ENCODE data around the gene DPP7.
"Not testable (repeated sequence)": the region's sequence is repeated elsewhere in the genome, so short reads cannot be mapped to it uniquely, and the experiment has no call there.

DPP7 gene

GRCh38 chr9:137071282-137071681 is 43.3 kb downstream of the DPP7 start:
- no peak for DNase-seq (ENCODE audit: low spot score)
- FAIRE-seq: no peak

GRCh38 chr9:137070906-137071275 is 43.6 kb downstream of the DPP7 start:
- no peak for FAIRE-seq

DNA sequence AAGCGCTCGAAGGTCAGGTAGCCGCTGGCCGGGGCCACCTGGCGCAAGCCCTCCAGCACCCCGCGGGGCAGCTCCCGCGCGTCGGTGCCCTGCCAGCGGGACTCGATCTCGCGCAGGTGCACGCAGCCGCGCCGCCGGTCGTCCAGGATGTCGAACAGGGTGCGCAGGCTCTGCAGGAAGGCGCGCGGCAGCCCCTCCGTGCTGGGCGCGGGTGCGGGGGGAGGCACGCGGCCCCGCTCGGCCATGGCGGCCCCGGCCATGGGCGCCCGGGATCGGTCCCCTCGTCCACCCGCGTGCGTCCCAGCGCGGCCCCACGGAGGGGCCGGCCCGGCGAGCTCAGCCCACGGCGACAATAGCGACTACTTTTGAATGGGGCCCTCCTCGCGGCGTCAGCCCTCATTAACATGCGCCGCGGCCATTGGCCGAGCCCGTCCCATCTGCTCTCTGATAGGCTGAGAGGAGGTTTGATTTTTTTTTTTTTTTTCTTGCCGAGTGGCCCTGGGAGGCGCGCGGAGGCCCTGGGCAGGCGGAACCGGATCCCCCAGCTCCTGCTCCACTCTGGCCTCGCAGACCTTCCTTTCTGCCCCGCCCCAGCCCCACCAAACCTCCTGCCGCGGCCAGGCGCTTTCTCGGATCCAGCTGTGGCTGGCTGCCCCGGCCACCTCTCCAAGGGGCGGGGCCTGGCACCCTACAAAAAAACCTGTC is 44.2 kb downstream of the DPP7 start, which contains the start of gene SAPCD2:
Gene SAPCD2, minus strand, starts transcription at position 357 of the 705 bp plus-strand sequence. Its CDS starts 97 bp downstream, at position 260.
- FAIRE-seq (peak; percentile 88), DNase-seq (ENCODE audit: low spot score) (peak; percentile 85)

More at GRCh38 chr9:137070906-137071275, 43.6 kb downstream of the DPP7 start:
- DNase-seq (ENCODE audit: low spot score): peak; percentile 11

DNA sequence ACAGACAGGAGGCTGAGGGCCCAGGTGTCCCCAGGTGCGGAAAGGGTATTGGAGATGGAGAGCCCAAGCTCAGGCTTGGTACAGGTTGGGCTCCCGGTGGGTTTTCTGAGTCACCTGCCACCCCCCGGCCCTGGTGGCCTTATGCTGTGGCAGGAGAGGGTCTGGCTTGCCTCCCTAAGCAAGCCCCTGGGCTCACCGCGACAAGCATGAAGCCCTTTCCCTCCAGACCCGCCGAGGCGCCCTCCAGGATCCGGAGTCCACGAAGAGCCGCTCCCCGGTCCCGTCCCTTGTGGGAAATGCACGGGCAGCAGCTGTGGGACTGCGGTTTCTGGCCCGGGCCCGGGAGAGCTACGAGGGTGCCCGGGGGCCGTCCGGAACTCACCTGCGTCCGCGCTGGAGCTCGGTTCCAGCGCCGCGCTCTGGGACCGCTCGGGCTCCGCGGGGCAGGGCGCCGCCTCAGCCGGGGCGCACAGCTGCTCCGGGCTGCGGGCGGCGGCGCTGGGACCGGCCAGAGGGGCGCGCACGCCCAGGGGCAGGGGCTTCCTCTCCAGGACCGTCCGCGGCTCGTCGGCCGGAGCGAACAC is 44.9 kb downstream of the DPP7 start:
- DNase-seq (ENCODE audit: low spot score): no peak
- FAIRE-seq: no peak

GRCh38 chr9:137068539-137069507 is 45.7 kb downstream of the DPP7 start:
- no peak for FAIRE-seq

GRCh38 chr9:137067860-137068538 is 46.5 kb downstream of the DPP7 start:
- FAIRE-seq (no peak), DNase-seq (ENCODE audit: low spot score) (peak; percentile 66)

More at GRCh38 chr9:137068539-137069507, 45.7 kb downstream of the DPP7 start:
- no peak for DNase-seq (ENCODE audit: low spot score)

DNA sequence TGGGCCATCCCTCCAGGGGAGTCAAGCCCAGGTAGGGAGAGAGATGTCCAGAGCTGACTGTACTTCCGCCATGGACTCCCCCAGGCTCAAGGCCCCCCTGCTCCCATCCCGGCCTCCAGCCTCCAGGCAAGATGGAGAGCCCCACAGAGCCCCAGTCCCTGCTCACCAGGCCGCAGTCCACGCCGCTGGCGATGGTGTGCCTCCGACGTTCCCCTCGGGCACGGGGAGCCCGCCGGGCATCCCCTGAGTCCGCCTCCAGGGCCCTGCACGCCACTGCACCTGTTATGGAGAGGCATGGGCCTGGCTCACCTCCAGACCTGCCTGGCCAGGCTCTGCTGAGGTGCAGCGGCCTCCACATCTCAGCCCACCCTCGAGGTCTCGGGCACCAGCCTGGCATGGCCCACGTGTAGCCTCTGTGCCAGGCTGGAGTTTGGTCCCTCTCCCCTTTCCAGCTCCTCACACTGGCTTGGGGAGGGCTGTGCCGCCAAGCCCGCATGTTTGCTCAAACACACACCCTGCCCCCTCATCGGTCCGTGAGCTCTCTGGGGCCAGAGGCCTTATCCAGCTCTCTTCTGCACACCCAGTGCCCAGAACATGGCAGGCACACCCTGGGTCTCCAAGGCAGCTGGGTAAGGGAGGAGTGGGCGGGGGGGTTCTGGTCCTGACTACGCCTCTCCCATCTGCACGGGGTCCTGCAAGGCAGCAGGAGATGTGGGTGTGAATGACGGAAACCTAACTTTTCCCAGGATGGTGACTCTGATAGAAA is 48.3 kb downstream of the DPP7 start:
- DNase-seq (ENCODE audit: low spot score) (no peak), FAIRE-seq (no peak)

DNA sequence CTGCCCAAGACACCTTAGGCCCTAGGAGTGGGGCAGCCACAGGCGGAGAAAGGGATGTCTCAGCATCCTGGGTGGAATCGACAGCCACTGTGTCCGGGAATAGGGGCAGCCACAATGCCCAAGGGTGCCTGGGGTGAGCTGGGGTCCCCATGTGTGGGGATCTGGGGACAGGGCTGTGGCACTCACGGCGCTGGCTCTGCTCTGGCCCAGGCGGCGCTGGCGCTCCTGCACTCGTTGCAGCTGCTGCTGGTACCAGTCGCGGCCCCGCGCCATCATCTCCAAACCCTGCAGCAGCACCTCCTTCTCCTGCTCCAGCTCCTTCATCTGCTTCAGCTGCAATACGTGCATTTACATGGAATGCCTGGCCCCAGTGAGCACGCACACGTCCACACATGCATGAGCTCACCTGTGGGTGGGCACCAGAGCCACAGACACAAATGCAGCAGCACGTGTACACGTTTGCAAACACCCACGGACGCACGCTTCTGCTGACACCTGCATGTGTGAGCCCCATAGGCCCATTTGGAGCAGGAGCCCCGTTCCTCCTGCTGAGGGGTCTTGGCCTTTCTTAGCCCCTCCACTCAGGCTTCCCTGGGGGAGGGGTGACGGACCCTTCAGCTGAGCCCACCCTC is 49.1 kb downstream of the DPP7 start:
- FAIRE-seq: no peak
- DNase-seq (ENCODE audit: low spot score): no peak

DNA sequence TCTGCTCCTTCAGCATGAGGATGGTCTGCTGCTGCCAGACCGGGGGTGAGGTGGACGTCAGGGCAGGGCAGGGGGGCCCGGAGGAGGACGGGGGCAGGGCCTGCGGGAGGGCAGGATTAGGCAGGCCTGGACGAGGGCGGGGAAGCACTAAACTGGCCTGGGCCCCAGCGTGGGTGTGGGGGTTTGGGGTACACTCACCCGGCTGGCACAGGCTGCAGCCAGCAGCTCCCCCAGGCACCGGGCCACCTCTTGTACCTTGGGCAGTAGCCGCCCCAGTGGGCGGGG is 49.7 kb downstream of the DPP7 start:
- no peak for DNase-seq (ENCODE audit: low spot score)
- no peak for FAIRE-seq

- DNase-seq (ENCODE audit: low spot score) (peak; percentile 18), FAIRE-seq (no peak)
Observed at GRCh38 chr9:137064027-137064879, 50.3 kb downstream of the DPP7 start.

- FAIRE-seq: no peak
- no peak for DNase-seq (ENCODE audit: low spot score)
Observed at GRCh38 chr9:137063311-137064026, 51.1 kb downstream of the DPP7 start.

DNA sequence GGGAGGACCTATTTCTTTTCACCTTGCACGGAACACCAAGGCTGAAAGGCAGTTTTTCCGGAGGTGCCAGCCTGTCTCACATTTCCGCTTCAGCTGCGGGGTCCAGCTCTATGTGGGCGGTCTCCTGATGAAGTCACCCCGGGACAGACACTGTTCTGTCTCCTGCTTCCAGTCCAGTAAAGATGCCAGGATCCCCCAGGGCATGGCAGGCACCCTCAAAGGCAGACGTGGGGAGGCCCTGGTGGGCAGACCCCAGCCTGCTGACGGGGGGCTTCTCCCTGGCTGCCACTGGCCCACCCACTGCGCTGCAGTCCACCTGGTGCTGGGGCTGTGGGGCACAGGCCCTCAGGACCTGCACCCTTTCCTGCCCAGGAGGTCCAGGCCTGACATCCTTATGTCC is 51.7 kb downstream of the DPP7 start:
- FAIRE-seq; DNase-seq (ENCODE audit: low spot score): not testable (repeated sequence)

- DNase-seq (ENCODE audit: low spot score) (no peak), FAIRE-seq (no peak)
Observed at GRCh38 chr9:137062384-137062783, 52.1 kb downstream of the DPP7 start.

Data from RCC 7860 (cell line).